ENCODE data around the gene DNAAF6.

DNA sequence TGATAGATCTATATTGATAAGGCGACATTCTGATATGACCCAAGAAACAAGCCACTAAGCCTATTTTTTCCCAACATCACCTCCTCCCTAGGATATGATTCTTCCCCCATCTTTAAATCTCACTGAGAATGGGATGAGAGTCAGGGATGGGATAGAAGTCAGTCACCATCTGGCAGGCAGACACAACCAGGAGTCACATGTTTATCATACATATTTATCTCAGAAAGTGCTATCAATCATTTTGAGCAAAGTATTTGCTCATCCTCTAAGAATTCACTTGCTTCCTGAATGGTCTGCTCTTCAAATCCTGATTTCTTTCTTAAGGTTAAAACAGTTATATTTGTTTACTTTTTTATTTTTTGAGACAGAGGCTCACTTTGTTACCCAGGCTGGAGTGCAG lies 20.3 kb downstream of the DNAAF6 start:
- no peak for TF ChIP-seq CTCF (IDR thresholded peaks at IDR 0.05; ENCODE audit: low read length)
- TF ChIP-seq EZH2 (IDR thresholded peaks at IDR 0.05; ENCODE audit: borderline replicate concordance, low read length): no peak

All from OCI-LY1 (cell line).